ENCODE results near the gene FAM167B. TPM values are rescaled to one million over a fixed set of nuclear protein-coding genes. Genes with fewer than 3 reads are reported as not detected.
A peak's percentile ranks its signal among the peaks of the same experiment; 100 is the strongest.

Gene FAM167B
- total RNA-seq, 1 experiment from 2014 or later, result not detected

DNA sequence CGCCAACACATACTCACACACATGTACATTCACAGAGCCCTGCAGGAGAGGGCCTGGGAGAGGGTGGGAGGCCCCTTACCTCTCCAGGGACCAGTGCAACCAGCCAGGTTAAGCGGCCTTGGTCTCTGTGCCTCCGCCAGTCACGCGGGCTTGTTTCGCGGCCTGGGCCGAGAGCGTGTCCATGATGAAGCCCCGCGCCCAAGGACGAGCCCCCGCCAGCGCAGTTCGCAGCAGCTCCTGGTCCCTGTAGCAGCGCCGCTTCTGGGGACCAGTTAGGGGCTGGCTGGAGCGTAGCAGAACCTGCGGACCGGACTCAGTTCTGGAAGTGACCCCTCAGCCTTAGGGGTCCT is 7.3 kb upstream of the FAM167B start:
- no TSS peak for BruUV-seq (replicated peaks)
- intact Hi-C loops (cut with micrococcal nuclease), result no loop called here
- POLR2A ChIA-PET, result interaction anchor here (1.2 to 1.3 kb wide), 3 partner anchors 10 to 52 kb away, joined by 3 to 4 read pairs (median 4); partner anchors contain the start of gene HDAC1
- CTCF ChIA-PET, result interaction anchor here (0.8 to 1.9 kb wide), 3 partner anchors 9 to 79 kb away, joined by 3 to 10 read pairs (median 4); no protein-coding TSS in a partner anchor
- no peak overlapping the region for H3K27ac Mint-ChIP-seq (ENCODE audit: low read depth, unreplicated experiment)
- no peak for DNase-seq (ENCODE audit: unreplicated experiment)
- no peaks in the 10 kb centered on the region for H3K9me3 Mint-ChIP-seq (ENCODE audit: unreplicated experiment)
- TF ChIP-seq, protein P1, sequence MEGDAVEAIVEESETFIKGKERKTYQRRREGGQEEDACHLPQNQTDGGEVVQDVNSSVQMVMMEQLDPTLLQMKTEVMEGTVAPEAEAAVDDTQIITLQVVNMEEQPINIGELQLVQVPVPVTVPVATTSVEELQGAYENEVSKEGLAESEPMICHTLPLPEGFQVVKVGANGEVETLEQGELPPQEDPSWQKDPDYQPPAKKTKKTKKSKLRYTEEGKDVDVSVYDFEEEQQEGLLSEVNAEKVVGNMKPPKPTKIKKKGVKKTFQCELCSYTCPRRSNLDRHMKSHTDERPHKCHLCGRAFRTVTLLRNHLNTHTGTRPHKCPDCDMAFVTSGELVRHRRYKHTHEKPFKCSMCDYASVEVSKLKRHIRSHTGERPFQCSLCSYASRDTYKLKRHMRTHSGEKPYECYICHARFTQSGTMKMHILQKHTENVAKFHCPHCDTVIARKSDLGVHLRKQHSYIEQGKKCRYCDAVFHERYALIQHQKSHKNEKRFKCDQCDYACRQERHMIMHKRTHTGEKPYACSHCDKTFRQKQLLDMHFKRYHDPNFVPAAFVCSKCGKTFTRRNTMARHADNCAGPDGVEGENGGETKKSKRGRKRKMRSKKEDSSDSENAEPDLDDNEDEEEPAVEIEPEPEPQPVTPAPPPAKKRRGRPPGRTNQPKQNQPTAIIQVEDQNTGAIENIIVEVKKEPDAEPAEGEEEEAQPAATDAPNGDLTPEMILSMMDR (IDR thresholded peaks at IDR 0.05; ENCODE audit: unreplicated experiment), result no peak
- H3K4me1 Mint-ChIP-seq (ENCODE audit: insufficient read depth, unreplicated experiment), result peaks cover 13% of the 10 kb centered on the region
- peak overlapping the region; percentile 68 for H3K4me3 Mint-ChIP-seq (ENCODE audit: unreplicated experiment)
- H3K36me3 Mint-ChIP-seq (ENCODE audit: insufficient read depth, unreplicated experiment), result no peaks in the 10 kb centered on the region
- no peaks in the 10 kb centered on the region for H3K27me3 Mint-ChIP-seq (ENCODE audit: insufficient read depth, unreplicated experiment)

DNA sequence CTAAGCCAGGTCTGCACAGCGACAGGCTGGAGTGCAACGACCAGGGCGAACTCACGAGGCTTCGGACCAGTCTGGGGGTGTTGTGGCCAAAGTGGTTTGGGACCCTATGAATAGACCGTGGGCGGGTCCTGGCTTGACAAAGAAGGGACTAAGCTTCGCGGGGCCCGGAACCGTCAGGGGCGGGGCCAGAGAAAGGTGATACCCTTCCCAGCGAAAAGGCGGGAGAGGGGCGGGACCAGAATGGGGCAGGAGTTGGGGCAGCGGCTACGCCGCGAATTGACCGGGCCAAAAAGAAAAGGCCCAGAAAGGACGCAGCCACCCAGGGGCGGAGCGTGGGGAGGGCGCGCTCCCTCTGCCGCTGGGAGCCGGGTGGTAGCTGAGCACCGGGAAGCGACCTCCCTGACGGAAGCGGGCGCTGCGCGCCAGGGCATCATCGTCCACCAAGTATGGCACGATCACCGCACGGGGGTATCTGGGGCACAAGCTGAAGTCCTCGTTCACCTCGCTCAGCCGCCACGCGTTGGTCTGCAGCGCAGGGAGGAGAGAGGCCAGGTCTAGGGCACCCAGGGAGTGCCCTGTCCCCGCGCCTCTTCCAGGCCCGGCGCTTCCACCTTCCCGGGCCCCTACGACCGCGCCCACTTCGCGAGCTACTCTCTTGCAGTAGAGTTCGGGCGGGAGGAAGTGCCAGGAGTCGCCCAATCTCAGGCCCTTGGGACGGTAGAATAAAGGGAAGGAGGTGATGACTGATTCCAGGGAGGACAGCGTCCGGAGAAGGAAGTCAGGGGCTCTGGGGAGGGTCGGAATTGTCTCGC is 6.7 kb upstream of the FAM167B start:
- ChIA-PET CTCF (interaction anchor here (0.5 to 1.4 kb wide), 8 partner anchors 10 to 539 kb away, joined by 3 to 5 read pairs (median 3); partner anchors contain the start of gene LCK), POLR2A (interaction anchor here (0.7 to 1.3 kb wide), 5 partner anchors 10 to 52 kb away, joined by 3 to 5 read pairs (median 4); partner anchors contain the start of gene HDAC1)
- intact Hi-C loops (cut with micrococcal nuclease), result no loop called here
- Mint-ChIP-seq H3K27me3 (ENCODE audit: insufficient read depth, unreplicated experiment) (no peaks in the 10 kb centered on the region), H3K27ac (ENCODE audit: low read depth, unreplicated experiment) (no peak overlapping the region), H3K4me1 (ENCODE audit: insufficient read depth, unreplicated experiment) (peaks cover 13% of the 10 kb centered on the region), H3K36me3 (ENCODE audit: insufficient read depth, unreplicated experiment) (no peaks in the 10 kb centered on the region), H3K9me3 (ENCODE audit: unreplicated experiment) (no peaks in the 10 kb centered on the region), H3K4me3 (ENCODE audit: unreplicated experiment) (peak overlapping the region; percentile 68)
- DNase-seq (ENCODE audit: unreplicated experiment), result peak; percentile 70
- no TSS peak for BruUV-seq (replicated peaks)
- TF ChIP-seq, protein P1 (IDR thresholded peaks at IDR 0.05; ENCODE audit: unreplicated experiment), result no peak

DNA sequence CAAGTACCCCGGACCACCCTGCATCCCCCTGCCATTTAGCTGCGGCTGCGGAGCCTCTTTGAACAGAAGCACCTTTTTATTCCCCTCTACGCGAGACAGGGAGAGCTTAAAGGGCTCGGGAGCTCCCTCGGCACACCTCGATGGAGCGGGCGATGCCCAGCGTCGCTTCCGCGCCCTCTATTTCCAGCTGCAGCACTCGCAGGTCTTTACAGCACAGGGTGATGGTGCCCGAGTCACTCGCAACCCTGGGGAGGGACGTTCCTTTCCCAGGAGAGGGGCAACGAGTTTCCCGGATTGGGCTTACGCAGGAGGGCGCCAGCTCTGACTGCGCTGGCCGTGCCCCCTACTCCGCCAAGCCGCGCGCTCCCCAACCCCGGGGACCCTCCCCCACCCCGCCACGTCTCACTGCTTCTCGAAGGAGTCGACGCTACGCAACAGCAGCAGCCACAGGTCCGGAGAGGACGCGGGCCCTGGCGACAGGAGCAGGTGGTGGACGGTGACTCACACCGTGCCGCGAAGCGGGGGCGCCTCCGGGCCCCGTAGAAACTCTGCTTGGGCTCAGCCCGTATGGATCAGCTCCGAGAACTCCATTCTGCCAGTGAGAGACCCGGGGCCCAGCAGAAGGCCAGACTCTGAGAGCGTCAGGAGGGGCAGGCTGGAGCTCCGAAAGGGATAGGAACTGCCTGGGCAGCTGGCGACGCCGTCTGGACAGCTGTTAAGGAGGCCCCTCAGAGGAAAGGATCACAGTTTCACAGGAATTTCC is 5.8 kb upstream of the FAM167B start:
- DNase-seq (ENCODE audit: unreplicated experiment), result peak; percentile 41
- Mint-ChIP-seq H3K4me1 (ENCODE audit: insufficient read depth, unreplicated experiment) (peaks cover 6% of the 10 kb centered on the region), H3K27ac (ENCODE audit: low read depth, unreplicated experiment) (no peak overlapping the region), H3K27me3 (ENCODE audit: insufficient read depth, unreplicated experiment) (no peaks in the 10 kb centered on the region), H3K9me3 (ENCODE audit: unreplicated experiment) (no peaks in the 10 kb centered on the region), H3K36me3 (ENCODE audit: insufficient read depth, unreplicated experiment) (no peaks in the 10 kb centered on the region), H3K4me3 (ENCODE audit: unreplicated experiment) (peak overlapping the region; percentile 68)
- ChIA-PET POLR2A (interaction anchor here (0.7 to 1.3 kb wide), 4 partner anchors 11 to 51 kb away, joined by 3 to 5 read pairs (median 4); partner anchors contain the start of gene HDAC1), CTCF (interaction anchor here (0.5 to 1.4 kb wide), 9 partner anchors 10 to 650 kb away, joined by 3 to 5 read pairs (median 3); partner anchors contain the start of gene LCK)
- TF ChIP-seq, protein P1 (IDR thresholded peaks at IDR 0.05; ENCODE audit: unreplicated experiment), result no peak
- BruUV-seq (replicated peaks), result no TSS peak
- intact Hi-C loops (cut with micrococcal nuclease), result no loop called here

All from MCF 10A (cell line).